Measurements from ENCODE around the gene ST6GALNAC1. TPM values are rescaled to one million over a fixed set of nuclear protein-coding genes. Genes with fewer than 3 reads are reported as not detected.

ST6GALNAC1 gene
- total RNA-seq, 4 donors from 2014 or later: 0.46 to 4.6 (median 1.9) TPM

GRCh38 chr17:76659928-76660655 is 16.5 kb upstream of the ST6GALNAC1 start:
- TF ChIP-seq CTCF (IDR thresholded peaks at IDR 0.05): no peak
- no peak for ATAC-seq (ENCODE audit: low FRiP score)
- no peak for DNase-seq (ENCODE audit: low spot score)

GRCh38 chr17:76658242-76658662 is 14.7 kb upstream of the ST6GALNAC1 start:
- TF ChIP-seq CTCF (IDR thresholded peaks at IDR 0.05): no peak
- ATAC-seq (ENCODE audit: low FRiP score) (no peak), DNase-seq (ENCODE audit: low spot score) (no peak)

DNA sequence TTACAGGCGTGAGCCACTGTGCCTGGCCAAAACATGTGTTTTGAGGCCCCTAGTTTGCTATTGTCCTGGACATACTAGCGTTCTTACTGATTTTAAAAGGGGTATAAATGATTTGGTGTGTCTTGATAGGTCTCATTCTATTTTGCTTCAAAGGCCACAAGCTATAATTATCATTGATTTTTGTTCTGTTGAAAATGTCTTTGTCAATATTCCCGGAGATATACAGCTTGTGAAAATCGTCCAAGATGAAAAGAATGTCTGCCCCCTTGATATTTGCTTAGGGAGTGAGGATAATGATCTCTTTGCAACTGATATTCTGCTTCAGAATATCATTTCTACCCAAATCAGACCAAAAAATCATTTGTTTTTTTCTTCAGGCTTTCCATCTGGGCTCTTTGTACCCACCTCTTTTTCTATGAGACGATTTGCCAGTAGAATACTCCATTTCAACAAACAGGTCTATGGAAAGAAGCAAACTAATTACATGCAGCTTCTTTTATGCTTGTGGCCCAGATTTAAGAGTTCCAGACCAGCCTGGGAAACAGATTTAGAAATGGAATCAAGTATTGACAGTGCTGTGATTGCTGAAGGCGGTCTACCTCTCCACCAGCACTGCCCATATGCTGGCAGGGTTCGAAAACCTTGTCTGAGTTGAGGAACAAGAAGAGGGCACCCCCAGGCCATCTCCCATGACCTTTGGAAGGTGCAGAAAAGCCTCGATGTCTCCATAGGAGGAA is 14.1 kb upstream of the ST6GALNAC1 start:
- no peak for ATAC-seq (ENCODE audit: low FRiP score)
- no peak for DNase-seq (ENCODE audit: low spot score)
- TF ChIP-seq CTCF (IDR thresholded peaks at IDR 0.05): no peak

- no peak for ATAC-seq (ENCODE audit: low FRiP score)
- DNase-seq (ENCODE audit: low spot score): no peak
- no peak for TF ChIP-seq CTCF (IDR thresholded peaks at IDR 0.05)
Observed at GRCh38 chr17:76654408-76654807, 10.9 kb upstream of the ST6GALNAC1 start.

- no peak for TF ChIP-seq CTCF (IDR thresholded peaks at IDR 0.05)
- no peak for DNase-seq (ENCODE audit: low spot score)
- no peak for ATAC-seq (ENCODE audit: low FRiP score)
Observed at GRCh38 chr17:76650504-76650903, 6.9 kb upstream of the ST6GALNAC1 start.

DNA sequence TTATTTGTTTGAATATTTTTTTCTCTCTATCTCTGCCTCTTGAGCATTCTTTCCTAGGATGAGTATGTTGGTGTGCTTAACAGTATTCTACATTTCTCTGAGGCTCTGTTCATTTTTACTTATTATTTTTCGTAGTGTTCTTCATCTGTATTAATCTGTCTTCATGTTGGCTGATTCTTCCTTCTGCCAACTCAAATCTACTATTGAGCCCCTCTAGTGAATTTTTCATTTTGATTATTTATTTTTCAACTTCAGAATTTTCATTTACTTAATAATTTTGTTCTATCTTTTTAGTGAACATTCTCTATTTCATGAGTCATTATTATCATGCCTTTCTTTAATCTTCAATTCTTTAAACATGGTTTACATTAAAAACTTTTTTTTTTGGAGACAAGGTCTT is 3.2 kb upstream of the ST6GALNAC1 start:
- DNase-seq (ENCODE audit: low spot score): no peak
- no peak for ATAC-seq (ENCODE audit: low FRiP score)
- no peak for TF ChIP-seq CTCF (IDR thresholded peaks at IDR 0.05)

DNA sequence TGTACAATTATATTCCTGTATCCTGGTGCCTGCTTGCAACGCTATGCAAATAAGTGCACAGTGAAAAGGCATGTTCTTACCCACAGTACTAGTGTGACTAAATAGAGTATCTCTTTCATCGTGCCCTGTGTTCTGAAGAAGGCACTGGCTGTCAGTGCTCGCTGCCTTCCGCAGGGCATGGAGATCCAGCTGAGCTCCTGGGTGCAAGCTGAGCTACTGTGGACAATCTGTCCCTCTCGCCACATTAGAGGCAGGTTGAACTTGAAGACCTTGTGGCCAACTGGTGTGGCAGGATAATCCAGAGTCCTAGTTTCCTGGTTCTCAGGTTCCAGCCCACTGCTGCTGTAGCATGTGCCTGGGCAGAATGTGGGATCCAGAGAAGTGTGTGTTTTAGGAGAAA is 1.9 kb upstream of the ST6GALNAC1 start:
- no peak for TF ChIP-seq CTCF (IDR thresholded peaks at IDR 0.05)
- ATAC-seq (ENCODE audit: low FRiP score) (no peak), DNase-seq (ENCODE audit: low spot score) (no peak)

Measured in omental fat pad (tissue), 4 donors.